ENCODE data around the gene TOLLIP.
A peak's percentile ranks its signal among the peaks of the same experiment; 100 is the strongest.

Gene TOLLIP

GRCh38 chr11:1296287-1296686 lies 13.1 kb downstream of the TOLLIP start:
- TF ChIP-seq CTCF (IDR thresholded peaks at IDR 0.05; ENCODE audit: borderline replicate concordance, insufficient read depth, low read depth, low read length) = no peak
- H3K4me3 ChIP-seq (ENCODE audit: low read depth, low read length) = no peak overlapping the region

- no peak for TF ChIP-seq CTCF (IDR thresholded peaks at IDR 0.05; ENCODE audit: borderline replicate concordance, insufficient read depth, low read depth, low read length)
- no peak overlapping the region for H3K4me3 ChIP-seq (ENCODE audit: low read depth, low read length)
Observed at GRCh38 chr11:1295591-1295990, 13.8 kb downstream of the TOLLIP start.

- H3K4me3 ChIP-seq (ENCODE audit: low read depth, low read length) = no peak overlapping the region
- TF ChIP-seq CTCF (IDR thresholded peaks at IDR 0.05; ENCODE audit: borderline replicate concordance, insufficient read depth, low read depth, low read length) = no peak
Observed at GRCh38 chr11:1295086-1295485, 14.3 kb downstream of the TOLLIP start.

GRCh38 chr11:1293619-1294015 lies 15.8 kb downstream of the TOLLIP start:
- peak; percentile 28; the same call in 1 of the 2 replicates for TF ChIP-seq CTCF (IDR thresholded peaks at IDR 0.05; ENCODE audit: borderline replicate concordance, insufficient read depth, low read depth, low read length)
- H3K4me3 ChIP-seq (ENCODE audit: low read depth, low read length) = no peak overlapping the region

- no peak overlapping the region for H3K4me3 ChIP-seq (ENCODE audit: low read depth, low read length)
- TF ChIP-seq CTCF (IDR thresholded peaks at IDR 0.05; ENCODE audit: borderline replicate concordance, insufficient read depth, low read depth, low read length) = no peak
Observed at GRCh38 chr11:1292644-1293618, 16.5 kb downstream of the TOLLIP start.

GRCh38 chr11:1292018-1292643 lies 17.3 kb downstream of the TOLLIP start:
- no peak for TF ChIP-seq CTCF (IDR thresholded peaks at IDR 0.05; ENCODE audit: borderline replicate concordance, insufficient read depth, low read depth, low read length)
- H3K4me3 ChIP-seq (ENCODE audit: low read depth, low read length) = no peak overlapping the region
